BJ (cell line): ENCODE measurements around the gene GPR157. TPM values are rescaled to one million over a fixed set of nuclear protein-coding genes. Genes with fewer than 3 reads are reported as not detected.
"Not testable (repeated sequence)": the region's sequence is repeated elsewhere in the genome, so short reads cannot be mapped to it uniquely, and the experiment has no call there.

Source experiments
- CTCF ChIA-PET: fragments of 350-600 bp; formaldehyde crosslinking; extraction: SDS; loops from one replicate; lab custom pipeline; 2021; ENCODE audit warnings: antibody characterized with exemption, inconsistent platforms; lab: Yijun Ruan, JAX
- POLR2A ChIA-PET: fragments of 300-600 bp; sonication (Branson Sonifier 250); formaldehyde crosslinking; extraction: SDS; loops from one replicate; lab custom pipeline; 2021; ENCODE audit warnings: antibody characterized with exemption; lab: Charles Lee
- DNase-seq: peaks from one replicate; pipeline ENCODE4 v3.0.0-alpha.2; 2011; ENCODE audit warnings: low read depth
- H3K27me3 ChIP-seq: 2 replicates; pipeline ENCODE4 v1.6.0; 2011; ENCODE audit warnings: low read length; ENCODE audit not compliant: control insufficient read depth, insufficient read depth
- H3K36me3 ChIP-seq: 2 replicates; pipeline ENCODE4 v1.5.1; 2011; ENCODE audit warnings: low read length; ENCODE audit not compliant: control insufficient read depth, insufficient read depth
- H3K4me3 ChIP-seq: 2 replicates; pipeline ENCODE4 v1.5.1; 2011; ENCODE audit warnings: low read depth, mild to moderate bottlenecking, control low read depth, low read length
- CTCF ChIP-seq: IDR thresholded peaks from 2 replicates; pipeline ENCODE4 v1.5.1; 2011; ENCODE audit warnings: low read depth, mild to moderate bottlenecking, control low read depth, inconsistent platforms, low read length, moderate library complexity; ENCODE audit not compliant: insufficient read depth
- polyA plus RNA-seq: library from polyadenylated mRNA; depleted of rRNA; stranded (reverse); fragments of >200 nt; gene quantifications from 2 replicates; pipeline ENCODE4 v1.2.3, GENCODE V29; 2011

Gene GPR157
- polyA plus RNA-seq, 1 experiment: 2.5 TPM

GRCh38 chr1:9146156-9146555 lies 17.3 kb upstream of the GPR157 start:
- Histone ChIP-seq H3K4me3 (no peak overlapping the region), H3K36me3 (peaks cover 10% of the 10 kb centered on the region), H3K27me3 (no peaks in the 10 kb centered on the region)
- no peak for DNase-seq
- CTCF ChIA-PET: interaction anchor here (0.8 kb wide), 1 partner anchor 350 kb away, joined by 3 read pairs; no protein-coding TSS in a partner anchor
- POLR2A ChIA-PET: interaction anchor here (0.5 kb wide), 1 partner anchor 17 kb away, joined by 7 read pairs; no protein-coding TSS in a partner anchor
- no peak for TF ChIP-seq CTCF

- POLR2A ChIA-PET: interaction anchor here (0.5 kb wide), 1 partner anchor 16 kb away, joined by 7 read pairs; no protein-coding TSS in a partner anchor
- no peak for DNase-seq
Measured at GRCh38 chr1:9145714-9146113, 16.8 kb upstream of the GPR157 start.

GRCh38 chr1:9145021-9145668 lies 16.2 kb upstream of the GPR157 start:
- ChIA-PET CTCF (interaction anchor here (0.6 to 2.8 kb wide), 2 partner anchors 34 to 36 kb away, joined by 3 to 6 read pairs; no protein-coding TSS in a partner anchor), POLR2A (interaction anchor here (0.5 kb wide), 1 partner anchor 16 kb away, joined by 7 read pairs; no protein-coding TSS in a partner anchor)
- Histone ChIP-seq H3K36me3 (peaks cover 5% of the 10 kb centered on the region), H3K4me3 (no peak overlapping the region), H3K27me3 (no peaks in the 10 kb centered on the region)
- no peak for DNase-seq
- TF ChIP-seq CTCF: no peak

More at GRCh38 chr1:9145714-9146113, 16.8 kb upstream of the GPR157 start:
- CTCF ChIA-PET: interaction anchor here (2.8 kb wide), 1 partner anchor 35 kb away, joined by 6 read pairs; no protein-coding TSS in a partner anchor
- Histone ChIP-seq H3K36me3 (peaks cover 10% of the 10 kb centered on the region), H3K27me3 (no peaks in the 10 kb centered on the region), H3K4me3 (no peak overlapping the region)
- no peak for TF ChIP-seq CTCF

- H3K27me3 ChIP-seq, H3K4me3 ChIP-seq, H3K36me3 ChIP-seq, DNase-seq, POLR2A ChIA-PET: not testable (repeated sequence)
- CTCF ChIA-PET: interaction anchor here (2.3 to 2.8 kb wide), 2 partner anchors 33 to 36 kb away, joined by 6 to 8 read pairs; no protein-coding TSS in a partner anchor
Measured at GRCh38 chr1:9144494-9144893, 15.6 kb upstream of the GPR157 start.

GRCh38 chr1:9143250-9143649 lies 14.3 kb upstream of the GPR157 start:
- no peak for DNase-seq
- POLR2A ChIA-PET: no interaction called here
- CTCF ChIA-PET: interaction anchor here (0.8 to 3.4 kb wide), 6 partner anchors 12 to 226 kb away, joined by 3 to 36 read pairs (median 6); partner anchors contain the start of gene GPR157

More at GRCh38 chr1:9143250-9143649, 14.3 kb upstream of the GPR157 start:
- TF ChIP-seq CTCF: no peak
- peaks cover 2% of the 10 kb centered on the region; the same call in 1 of the 2 replicates for H3K36me3 ChIP-seq
- no peaks in the 10 kb centered on the region for H3K27me3 ChIP-seq
- H3K4me3 ChIP-seq: no peak overlapping the region
